Measurements from ENCODE around the gene TTI1.
"Not testable (repeated sequence)": the region's sequence is repeated elsewhere in the genome, so short reads cannot be mapped to it uniquely, and the experiment has no call there.

The TTI1 gene

GRCh38 chr20:37986873-37987601 is 46.2 kb downstream of the TTI1 start:
- no peak for FAIRE-seq

DNA sequence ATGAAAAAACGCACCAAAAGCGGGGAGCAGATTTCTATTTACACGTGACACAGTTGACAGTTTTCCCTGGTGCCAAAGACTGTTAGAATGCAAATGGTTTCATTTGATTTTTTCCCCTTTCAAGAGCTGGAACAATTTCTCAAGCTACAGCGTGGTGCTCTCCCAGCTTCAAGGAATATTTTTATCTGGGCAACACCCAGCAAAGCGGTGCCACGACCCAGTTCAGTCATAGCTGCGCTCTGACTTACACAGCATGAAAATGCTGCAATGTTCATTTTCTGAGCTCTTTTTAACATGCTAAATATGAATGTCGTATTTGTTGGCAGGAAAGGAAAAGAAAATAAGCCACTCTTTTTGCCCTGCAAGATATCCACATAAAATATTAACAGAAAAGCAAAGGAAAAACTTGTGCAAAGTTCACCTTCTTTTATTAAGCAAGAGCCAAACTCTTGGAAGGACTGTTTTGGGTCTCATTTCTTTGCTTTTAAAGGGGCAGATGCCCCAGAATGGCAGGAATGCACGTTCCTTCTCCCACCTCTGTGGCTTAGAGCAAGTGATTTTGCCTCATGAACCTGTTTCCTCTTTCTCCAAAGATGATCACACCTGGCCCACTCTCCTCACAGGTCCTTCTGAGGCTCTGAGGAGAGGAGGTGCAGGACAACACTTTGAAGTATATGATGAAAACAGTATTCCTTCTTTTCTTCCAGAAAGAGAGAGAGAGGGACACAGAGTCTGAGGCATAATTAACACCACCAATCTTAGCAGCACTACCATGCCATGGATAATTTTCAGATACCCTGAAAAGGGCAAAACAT is 47.0 kb downstream of the TTI1 start:
- no peak for FAIRE-seq

DNA sequence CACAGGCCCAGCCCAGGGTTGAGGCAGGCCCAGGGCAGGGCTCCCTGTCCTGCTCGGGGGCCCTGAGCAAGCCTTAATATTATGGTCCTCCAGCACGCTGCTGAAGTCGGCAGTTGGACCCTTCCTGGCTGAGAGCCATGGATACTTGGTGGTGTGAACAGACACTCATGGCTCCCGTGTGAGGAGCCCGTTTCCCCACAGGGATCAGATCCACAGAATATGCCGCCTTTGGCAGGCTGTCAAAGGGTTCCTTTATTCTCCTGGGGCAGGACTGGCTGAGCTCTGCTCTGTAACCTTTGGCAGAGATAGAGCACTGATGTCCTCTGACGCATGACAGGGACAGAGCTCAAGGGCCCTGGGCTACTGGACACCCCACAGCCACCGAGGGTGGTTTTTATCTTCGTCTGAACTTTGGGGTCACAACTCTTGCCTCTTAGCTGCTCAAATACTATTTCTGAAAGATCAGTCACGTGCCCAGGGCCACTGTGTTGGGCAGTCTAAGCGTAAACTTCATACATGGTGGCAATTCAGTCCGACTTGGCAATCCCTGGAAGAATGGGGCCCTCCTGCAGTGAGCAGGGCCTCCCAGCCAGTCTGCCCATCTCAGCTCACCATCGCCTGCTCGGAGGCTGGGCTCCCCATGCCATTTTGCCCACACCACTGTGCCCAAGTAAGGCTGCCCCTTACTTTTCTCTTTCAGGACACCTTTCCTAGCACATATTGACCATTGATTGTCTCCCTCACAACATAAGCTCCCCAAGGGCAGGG is 49.1 kb downstream of the TTI1 start:
- FAIRE-seq = no peak

DNA sequence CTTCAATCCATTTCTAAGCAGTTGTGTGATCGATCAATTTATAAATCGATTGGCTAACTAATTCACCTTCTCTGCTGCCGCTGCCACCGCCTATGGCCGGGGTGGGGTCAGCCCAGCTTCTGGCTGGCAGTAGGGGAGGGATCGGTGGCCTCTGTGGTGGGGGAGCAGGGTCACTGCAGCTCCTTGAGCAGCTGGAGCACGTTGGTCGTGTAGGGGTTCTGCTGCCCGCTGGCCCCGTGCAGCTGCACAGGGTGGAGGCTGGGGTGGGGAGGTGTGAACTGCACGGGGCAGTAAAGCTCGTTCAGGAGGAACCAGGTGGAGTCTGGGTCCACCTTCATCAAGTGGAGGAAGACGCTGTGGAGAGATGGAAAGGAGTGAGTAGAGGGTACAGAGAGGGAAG is 50.0 kb downstream of the TTI1 start:
- FAIRE-seq = no peak

- FAIRE-seq = no peak
These were observed 51.7 kb downstream of the TTI1 start for GRCh38 chr20:37981568-37981967.

GRCh38 chr20:37980876-37981275 is 52.4 kb downstream of the TTI1 start:
- no peak for FAIRE-seq

DNA sequence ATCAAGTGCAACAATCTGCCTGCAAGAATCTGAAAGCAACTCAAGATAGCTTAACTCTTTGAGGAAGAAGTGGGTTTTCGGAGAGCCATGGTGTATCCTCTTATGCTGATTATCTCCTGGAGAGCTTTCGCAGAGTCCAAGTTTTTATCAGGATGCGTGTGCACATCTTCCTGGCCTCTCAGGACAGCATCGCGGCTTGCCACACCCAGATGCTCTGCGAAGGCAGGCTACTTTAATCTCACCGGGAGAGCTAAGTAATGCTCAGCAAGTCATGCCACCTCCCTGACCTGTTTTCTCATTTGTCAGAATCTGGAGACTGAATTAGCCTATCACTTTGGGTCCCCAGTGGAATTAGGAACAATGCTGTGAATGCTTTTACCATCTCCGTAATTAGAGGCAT is 52.9 kb downstream of the TTI1 start:
- FAIRE-seq = no peak

- no peak for FAIRE-seq
These were observed 54.0 kb downstream of the TTI1 start for GRCh38 chr20:37979021-37979985.

DNA sequence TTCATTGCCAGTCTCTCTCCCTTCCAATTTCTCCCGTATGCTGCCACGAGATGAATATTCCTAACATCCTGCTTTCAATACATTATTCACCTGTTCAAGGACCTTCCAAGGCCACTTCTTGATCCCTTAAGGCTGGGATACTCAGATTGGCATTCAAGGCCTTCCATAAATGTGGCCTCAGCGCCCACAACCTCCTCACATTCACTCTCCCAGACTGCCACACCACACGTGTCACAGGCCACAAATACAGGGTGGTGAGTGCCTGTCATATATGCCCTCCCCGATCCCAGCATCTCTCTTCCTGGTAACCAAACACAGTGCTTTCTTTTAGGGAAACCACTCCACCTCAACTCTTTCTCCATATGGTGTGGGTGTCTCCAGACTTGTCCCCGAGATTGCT is 55.5 kb downstream of the TTI1 start:
- FAIRE-seq = no peak

GRCh38 chr20:37977338-37977737 is 55.9 kb downstream of the TTI1 start:
- no peak for FAIRE-seq

GRCh38 chr20:37976887-37977286 is 56.4 kb downstream of the TTI1 start:
- FAIRE-seq = no peak

DNA sequence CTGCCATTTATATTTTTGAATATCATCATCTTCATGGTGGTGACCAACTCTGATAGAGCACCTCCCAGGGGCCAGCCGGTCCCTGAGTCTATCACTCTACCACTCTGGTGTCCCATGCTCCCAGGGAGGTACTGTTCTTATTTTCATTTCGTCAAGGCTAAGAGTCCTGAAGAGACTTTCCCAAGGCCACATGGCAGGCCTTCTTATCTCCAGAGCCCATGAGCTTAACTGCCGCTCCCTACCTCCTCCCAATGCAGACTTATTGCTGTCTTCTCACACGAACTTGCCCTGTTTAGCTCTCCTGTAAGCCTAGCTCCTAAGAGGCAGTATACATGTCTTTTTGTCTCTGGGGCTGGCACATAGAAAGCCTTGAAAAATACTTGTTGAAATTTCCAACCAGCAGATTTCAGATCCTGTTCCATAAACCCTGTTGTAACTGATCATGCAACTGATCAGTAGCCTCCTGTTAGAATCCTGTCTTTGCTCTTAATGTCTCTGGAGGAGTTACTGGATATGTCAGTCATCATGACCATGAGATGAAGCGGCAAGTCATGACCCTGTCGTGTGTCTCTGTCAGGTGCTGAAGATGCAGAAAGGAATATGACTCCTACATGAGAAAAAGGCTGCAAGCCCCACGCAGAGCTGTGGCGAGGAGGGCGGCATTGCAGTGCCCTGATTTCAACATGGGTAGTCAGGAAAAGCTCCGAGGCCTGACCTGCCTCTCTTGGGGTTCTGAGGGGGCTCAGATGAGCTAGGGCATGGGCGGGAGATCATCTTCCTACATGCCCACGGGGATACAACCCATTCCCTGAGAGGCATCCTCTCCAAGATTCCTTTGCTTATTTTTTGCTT is 60.0 kb downstream of the TTI1 start:
- no peak for FAIRE-seq

GRCh38 chr20:37972256-37973058 is 60.8 kb downstream of the TTI1 start:
- FAIRE-seq = no peak

GRCh38 chr20:37971561-37972127 is 61.6 kb downstream of the TTI1 start:
- FAIRE-seq = no peak

- FAIRE-seq = no peak
These were observed 62.4 kb downstream of the TTI1 start for GRCh38 chr20:37970856-37971245.

GRCh38 chr20:37969949-37970855 is 63.1 kb downstream of the TTI1 start:
- no peak for FAIRE-seq

- FAIRE-seq = no peak
These were observed 64.3 kb downstream of the TTI1 start for GRCh38 chr20:37968841-37969401.

- not testable (repeated sequence) for FAIRE-seq
These were observed 69.8 kb downstream of the TTI1 start for GRCh38 chr20:37963483-37963882.

DNA sequence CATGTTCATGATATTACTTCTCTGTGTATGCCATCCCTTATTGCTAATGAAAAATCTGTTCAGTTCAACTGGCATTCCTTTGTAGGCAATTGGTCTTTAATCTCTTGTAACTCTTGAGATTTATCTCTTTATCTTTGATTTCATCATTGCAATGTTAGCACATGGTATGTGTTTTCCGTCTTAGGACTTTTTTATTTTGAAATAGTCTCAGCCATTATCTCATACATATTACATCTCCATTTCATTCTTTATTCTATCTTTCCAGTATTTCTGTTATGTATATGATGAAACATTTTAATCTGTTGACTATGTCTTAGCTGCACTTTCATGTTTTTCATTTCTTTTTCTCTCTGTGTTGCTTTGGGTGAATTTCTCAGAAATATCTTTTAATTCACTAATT is 72.2 kb downstream of the TTI1 start:
- no peak for FAIRE-seq

Measured in A204.1 (cell line).